HG03039 (cell line): ENCODE data around the gene PPIG.
"Not testable (repeated sequence)": the region's sequence is repeated elsewhere in the genome, so short reads cannot be mapped to it uniquely, and the experiment has no call there.

Experiments
- ATAC-seq: cut with Tn5 transposase; IDR thresholded peaks from one replicate; pipeline ENCODE4 v1.9.1; 2021; ENCODE audit warnings: mild to moderate bottlenecking, moderate library complexity; ENCODE audit not compliant: unreplicated experiment

Gene PPIG

DNA sequence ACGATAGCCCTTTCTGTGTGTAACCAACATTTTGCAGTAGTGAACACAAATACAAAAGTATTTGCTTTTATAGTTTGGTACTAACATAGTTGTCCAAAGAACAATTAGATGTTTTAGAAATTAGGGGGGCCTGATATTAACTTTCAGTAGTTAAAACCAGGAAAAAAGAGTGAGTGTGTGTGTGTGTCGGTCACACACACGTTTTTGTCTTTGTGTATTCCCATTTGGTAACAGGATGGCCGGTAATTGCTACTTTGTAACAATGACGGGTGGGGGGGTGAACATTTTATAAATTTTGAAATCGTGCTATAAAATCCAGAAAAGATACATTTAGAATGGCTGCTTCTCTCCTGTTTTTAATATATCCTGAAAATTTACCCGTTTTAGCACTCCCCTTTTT is 1.5 kb downstream of the PPIG start:
- ATAC-seq, result no peak

DNA sequence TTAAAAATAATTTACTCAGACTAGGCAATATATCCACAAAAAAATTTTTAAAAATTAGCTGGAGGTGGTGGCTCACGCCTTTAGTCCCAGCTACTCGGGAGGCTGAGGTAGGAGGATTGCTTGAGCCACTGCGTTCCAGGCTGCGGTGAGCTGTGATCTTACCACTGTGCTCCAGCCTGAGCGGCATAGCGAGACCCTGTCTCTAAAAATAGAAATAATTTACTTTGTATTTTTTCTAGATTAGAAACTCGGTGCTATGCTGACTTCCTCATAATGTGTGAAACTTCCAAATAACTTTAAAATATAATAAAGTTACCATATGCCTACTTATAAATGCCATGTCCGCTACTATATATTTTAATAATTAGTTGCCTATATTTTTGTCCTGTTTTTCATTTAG is 6.7 kb downstream of the PPIG start:
- no peak for ATAC-seq

DNA sequence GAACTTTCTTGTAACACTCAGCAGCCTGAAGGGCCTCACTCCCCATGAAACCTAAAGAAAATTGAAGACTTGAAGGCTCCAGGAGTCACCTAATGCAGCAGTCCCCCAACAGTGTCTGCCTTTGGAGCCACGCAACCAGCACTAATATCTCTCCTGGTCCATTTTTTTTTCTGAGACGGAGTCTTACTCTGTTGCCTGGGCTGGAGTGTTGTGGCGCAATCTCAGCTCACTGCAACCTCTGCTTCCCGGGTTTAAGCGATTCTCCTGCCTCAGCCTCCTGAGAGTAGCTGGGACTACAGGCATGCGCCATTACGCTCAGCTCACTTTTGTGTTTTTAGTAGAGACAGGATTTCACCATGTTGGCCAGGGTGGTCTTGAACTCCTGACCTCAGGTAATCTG is 12.4 kb downstream of the PPIG start:
- ATAC-seq, result not testable (repeated sequence)

DNA sequence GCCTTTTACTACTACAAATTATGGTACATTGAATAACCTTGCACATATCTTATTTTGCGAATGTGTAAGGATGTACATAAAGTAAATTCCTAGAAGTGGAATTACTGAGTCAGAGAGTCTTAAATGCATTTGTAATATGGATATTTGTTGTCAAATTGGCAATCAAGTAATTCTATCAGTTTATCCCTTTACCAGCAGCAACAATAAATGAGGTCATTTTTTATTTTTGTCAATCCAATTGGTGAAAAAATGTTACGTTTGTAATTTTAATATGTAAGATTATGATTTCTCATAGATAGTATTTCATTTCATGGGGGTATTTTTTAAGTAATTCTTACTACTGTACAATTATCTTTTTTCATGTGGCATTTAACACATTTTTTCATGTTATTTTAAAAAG is 14.8 kb downstream of the PPIG start:
- no peak for ATAC-seq

DNA sequence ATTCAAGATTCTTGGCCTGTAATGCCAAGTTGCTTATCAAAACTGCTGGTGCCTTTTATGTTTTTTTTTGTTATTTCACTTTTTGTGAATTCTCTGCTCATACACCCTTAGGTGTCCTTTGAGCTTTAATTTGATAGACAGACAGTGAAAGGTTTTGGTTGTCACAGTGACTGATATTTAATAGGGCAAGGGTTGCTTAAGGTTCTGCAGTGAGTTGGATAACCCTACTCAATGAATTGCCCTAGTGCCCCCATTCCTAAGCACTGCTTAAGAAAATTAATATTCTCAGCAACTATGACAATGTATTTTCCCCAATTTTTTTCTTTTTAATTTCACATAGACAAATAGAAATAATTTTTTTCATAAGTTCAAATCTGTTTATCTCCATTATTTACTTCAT is 15.4 kb downstream of the PPIG start:
- no peak for ATAC-seq

DNA sequence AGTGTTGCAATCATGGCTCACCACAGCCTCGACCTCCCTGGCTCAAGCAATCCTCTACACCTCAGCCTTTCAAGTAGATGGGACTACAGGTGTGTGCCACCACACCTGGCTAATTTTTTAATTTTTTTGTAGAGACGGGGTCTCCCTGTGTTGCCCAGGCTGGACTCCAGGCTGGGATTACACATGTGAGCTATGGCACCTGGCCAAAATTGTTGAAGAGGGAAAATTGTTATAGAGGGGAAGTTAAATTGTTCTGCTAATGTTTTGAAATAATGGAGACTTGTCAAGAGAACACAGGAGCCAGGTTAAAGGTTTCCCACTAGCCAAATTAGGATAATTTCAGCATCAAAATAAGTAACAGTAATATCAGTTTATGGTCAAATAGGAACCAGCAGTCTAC is 25.1 kb downstream of the PPIG start:
- ATAC-seq, result no peak

DNA sequence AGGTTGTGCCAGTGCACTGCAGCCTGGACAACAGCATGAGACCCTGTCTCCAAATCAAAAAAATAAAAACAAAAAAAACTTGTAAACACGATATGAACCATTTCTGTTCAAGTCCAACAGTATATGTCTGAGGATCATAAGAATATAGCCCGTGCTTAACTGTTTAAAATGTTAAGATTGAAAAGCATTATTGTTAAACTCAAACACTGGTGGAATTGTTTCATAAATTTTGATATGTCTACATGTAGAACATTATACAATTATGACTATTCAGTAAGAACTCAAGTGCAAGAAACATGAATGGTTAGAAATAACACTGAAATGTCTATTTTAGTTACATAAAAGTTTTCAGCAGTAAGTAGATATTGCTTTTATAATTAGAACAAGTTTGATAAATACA is 29.7 kb downstream of the PPIG start:
- no peak for ATAC-seq

DNA sequence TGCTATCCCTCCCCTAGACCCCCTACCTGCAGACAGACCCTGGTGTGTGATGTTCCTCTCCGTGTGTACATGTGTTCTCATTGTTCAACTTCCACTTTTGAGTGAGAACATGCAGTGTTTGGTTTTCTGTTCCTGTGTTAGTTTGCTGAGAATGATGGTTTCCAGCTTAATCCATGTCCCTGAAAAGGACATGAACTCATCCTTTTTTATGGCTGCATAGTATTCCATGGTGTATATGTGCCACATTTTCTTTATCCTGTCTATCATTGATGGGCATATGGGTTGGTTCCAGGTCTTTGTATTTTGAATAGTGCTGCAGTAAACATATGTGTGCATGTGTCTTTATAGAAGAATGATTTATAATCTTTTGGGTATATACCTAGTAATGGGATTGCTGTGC is 31.8 kb downstream of the PPIG start:
- ATAC-seq, result not testable (repeated sequence)

DNA sequence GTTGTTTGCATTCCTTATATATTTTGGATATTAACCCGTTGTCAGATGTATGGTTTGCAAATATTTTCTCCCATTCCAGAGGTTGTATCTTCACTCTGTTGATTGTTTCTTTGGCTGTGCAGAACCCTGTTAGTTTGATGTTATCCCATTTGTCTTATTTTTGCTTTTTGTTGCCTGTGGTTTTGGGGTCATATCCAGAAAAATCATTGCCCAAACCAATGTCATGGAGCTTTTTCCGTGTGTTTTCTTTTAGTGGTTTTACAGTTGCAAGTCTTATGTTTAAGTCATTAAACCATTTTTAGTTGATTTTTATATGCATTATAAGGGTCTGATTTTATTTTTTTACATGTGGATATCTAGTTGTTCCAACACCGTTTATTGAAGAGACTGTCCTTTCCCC is 35.8 kb downstream of the PPIG start:
- ATAC-seq, result no peak

DNA sequence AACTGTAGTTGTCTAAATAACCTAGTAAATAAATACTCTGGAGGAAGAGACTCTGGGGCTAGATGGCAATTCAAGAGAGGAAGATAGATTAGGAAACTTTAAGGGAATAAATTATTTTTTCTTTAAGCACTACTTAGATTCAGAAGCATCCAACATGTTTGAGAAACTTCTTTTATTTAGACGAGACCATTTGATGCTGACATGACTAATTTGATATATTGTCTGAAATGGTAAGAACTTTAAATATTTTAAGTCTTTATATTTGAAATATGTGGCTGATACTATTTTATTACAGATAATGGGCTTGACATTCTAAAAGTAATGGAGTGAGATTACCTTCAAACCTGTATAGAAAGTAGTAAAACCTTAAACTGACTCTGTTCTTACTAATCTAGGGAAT is 36.4 kb downstream of the PPIG start:
- ATAC-seq, result no peak

DNA sequence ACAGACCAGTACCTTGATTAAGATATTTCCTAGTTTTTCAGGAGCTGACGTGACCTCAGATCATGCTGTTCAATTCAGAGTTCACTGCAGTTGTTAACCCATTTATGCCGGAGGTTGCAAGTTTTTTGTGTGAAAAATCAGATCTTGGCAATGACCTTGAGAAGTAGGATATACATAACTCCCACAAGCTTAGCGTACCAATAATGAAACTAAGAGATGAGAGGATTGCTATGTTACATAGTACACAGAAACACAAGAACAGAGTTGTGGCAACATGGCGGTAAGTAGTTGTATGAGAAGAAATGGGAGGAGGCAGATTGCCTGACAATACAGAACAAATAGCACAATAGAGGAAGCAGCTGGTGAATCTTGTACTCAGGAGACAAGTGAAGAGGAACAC is 39.1 kb downstream of the PPIG start:
- no peak for ATAC-seq

DNA sequence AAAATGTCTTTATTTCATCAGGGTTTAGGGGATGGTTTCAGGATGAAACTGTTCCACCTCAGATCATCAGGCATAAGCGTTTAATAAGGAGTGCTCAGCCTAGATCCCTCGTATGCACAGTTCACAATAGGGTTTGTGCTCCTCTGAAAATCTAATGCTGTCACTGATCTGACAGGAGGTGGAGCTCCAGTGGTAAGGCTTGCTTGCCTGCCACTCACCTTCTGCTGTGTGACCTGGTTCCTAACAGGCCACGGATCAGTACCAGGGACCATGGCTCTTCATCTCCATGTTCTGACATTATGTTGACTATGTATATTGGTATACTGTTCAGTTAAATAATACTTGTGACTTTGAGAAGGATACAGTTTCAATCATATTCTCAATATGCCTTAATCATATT is 41.6 kb downstream of the PPIG start:
- ATAC-seq, result no peak

DNA sequence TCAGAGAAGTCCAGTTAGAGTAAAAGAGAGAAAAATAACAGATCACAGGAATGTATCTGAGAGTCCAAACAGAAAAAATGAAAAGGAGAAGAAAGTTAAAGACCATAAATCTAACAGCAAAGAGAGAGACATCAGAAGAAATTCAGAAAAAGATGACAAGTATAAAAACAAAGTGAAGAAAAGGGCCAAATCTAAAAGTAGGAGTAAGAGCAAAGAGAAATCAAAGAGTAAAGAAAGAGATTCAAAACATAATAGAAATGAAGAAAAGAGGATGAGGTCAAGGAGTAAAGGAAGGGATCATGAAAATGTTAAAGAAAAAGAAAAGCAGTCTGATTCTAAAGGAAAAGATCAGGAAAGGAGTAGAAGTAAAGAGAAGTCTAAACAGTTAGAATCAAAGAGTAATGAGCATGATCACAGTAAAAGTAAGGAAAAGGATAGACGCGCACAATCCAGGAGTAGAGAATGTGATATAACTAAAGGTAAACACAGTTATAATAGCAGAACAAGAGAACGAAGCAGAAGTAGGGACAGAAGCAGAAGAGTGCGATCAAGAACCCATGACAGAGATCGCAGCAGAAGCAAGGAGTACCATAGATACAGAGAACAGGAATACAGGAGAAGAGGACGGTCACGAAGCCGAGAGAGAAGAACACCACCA is 52.4 kb downstream of the PPIG start:
- ATAC-seq, result no peak

DNA sequence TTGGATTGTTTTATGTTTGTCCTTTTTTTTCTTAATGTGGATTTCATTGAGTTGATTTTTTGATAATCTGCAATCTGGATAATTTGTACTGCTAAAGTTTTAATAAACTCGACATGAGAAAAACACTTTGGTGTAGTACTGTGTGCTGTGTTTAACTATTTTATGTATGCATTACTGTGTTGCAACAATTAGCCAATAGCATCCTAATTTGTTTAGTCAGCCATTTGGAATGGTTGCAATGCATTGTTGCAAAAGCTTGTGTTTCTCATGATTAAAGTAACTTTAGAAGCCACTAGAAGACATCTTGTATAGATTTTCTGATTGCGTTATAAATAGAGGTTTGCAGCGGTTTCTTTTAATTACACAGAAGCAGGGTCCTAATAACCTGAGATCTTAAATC is 53.5 kb downstream of the PPIG start:
- no peak for ATAC-seq

DNA sequence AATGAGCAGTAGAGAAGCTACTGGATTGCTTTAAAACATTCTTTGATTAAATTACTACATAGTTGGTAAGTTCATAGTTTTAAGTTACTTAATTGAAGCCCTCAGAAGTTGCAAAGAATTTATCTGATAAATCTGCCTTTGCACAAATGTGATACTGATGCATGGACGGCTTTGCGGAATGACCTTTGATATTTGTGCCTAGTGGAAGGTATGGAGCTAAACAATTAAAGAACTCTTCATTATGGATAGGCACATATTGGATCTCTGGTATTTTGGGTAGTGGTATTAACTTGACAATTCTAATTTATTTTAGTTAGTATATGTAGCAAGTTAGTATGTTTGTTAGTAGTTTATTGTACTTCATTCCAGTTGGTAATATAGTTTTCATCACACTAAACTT is 56.0 kb downstream of the PPIG start:
- ATAC-seq, result no peak

DNA sequence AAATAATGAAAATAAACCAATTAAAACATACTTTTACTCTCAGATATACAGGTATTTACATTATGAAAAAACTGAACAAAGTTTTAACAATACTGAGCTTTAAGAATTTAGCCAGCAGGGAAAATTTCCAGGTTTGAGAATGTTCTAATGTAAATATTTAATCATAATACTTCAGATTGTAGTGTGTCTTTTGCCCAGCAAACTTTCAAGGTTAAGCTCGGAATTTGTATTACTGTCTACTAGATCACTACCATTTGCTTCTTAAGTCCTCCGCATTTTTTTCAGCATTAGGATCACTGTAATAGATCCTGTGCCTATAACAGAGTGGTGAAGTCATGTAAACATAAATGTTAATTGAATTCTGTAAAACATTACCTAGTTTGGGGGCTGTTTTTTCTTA is 57.3 kb downstream of the PPIG start:
- no peak for ATAC-seq

DNA sequence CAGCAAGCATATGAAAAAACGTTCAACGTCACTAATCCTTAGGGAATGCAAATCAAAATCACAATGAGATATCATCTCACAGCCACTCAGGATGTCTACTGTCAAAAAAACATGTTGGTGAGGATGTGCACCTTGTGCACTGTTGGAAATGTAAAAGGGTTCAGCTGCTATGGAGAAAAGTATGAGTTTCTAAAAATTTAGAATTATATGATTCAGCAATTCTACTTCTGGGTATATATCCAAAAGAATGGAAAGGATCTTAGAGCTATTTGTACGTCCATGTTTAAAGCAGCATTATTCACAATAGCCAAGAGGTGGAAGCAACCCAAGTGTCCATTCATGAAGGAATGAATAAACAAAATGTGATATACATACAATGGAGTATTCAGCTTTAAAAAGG is 60.0 kb downstream of the PPIG start:
- no peak for ATAC-seq

DNA sequence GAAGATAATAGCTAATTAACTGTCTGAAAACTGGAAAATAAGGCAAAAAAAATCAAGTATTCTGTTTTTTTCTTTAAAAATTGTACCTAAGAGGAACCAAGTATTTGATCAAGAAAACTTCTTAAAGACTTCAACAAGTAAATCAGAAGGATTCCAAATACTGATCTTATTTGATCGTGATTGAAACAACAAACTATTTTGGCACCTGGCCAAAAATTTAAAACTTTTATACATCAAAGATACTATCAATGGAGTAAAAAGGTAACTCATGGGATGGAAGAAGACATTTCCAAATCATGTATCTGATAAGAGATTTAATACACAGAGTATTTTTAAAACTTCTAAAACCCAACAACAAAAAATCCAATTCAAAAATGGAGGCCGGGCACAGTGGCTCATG is 63.3 kb downstream of the PPIG start:
- ATAC-seq, result no peak

DNA sequence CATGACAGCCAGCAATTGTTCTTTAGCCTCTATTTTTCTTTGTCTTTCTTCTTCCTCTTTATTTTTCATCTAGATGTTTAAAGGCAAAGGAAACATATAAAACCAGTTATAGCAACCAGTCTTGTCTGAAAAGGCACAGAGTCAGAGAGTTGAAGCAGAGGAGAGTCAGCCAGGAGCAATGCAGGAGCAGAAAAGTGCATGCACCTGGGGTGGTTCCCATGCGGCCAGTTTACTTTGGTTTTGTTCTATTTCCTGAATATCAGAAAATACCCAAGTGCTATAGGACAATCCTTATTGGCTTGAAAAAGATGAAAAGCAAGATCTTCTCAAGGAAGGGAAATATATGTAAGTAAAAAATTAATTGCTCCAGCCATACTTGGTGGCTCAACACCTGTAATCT is 65.1 kb downstream of the PPIG start:
- no peak for ATAC-seq

DNA sequence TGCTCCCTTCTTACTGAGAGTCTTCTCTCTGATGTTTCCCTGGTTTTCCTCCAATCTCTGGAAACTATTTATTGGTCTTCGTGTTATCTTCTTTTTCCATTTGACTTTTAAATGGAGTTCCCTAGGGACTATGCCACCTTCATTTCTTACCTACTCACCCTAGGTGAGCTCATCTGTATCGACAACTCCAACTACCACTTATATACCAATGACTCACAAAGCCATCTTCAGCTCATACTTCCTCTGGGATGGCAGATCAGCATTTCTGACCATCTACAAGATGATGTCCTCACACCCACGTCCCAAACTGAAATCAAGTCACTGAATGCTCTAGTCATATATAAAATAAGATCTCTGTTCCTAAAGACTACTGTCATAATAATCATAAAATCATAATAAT is 69.5 kb downstream of the PPIG start:
- ATAC-seq, result no peak

DNA sequence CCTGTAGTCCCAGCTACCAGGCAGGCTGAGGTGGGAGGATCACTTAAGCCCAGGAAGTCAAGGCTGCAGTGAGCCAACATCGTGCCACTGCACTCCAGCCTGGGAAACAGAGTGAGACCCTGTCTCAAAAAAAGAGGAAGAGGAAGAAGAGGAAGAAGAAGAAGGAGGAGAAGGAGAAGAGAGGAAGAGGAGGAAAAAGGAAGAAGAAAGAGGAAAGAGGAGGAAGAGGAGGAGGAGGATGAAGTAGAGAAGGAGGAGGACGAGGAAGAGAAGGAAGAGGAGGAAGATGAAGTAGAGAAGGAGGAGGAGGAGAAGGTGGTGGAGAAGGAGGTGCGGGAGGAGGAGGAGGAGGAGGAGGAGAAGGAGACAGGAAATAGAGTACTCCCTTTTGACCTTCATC is 72.0 kb downstream of the PPIG start:
- no peak for ATAC-seq

DNA sequence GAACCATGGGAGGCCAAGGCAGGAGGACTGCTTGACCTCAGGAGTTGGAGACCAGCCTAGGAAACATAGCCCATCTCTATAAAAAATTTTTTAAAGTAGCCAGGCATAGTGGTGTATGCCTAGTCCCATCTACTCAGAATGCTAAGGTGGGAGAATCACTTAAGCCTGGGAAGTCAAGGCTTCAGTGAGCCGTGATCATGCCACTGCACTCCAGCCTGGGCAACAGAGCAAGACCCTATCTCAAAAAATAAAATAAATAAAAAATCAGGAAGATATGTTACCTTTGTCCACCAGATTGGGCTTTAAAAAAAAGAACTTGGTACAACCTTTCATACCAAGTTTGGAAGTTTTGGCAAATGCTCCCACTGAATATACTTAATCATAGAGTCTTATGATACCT is 74.7 kb downstream of the PPIG start:
- no peak for ATAC-seq

DNA sequence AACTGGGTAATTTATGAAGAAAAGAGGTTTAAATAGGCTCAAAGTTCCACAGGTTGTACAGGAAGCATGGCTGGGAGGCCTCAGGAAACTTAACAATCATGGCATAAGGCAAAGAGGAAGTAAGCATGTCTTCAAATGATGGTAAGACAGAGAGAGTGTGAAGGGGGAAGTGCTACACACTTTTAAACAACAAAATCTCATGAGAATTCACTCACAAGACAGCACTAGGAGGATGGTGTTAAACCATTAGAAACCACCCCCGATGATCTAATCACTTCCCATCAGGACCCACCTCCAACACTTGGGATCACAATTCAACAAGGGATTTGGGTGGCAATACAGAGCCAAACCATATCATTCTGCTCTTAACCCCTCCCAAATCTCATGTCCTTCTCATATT is 75.2 kb downstream of the PPIG start:
- no peak for ATAC-seq

DNA sequence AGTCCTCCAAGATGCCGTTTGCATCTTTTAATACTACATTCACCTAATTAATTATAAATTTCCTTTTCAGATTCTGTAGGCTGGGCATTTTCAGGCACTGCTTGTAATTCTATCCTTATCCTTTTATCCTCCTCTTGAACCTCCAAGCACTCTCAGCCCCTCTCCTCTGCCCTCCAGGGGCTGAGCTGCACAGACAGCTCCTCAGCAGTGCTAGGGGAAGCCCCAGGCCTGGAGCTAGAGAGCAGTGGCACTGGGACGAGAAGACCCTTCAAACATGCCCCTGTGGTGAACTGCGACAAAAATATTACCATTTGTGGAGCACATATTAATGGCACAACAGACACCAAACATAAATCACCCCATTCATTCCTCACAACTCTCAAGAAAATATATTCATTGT is 77.1 kb downstream of the PPIG start:
- no peak for ATAC-seq
